Pancreas (tissue), 10 donors: ENCODE measurements around the gene LDHB. TPM values are rescaled to one million over a fixed set of nuclear protein-coding genes. Genes with fewer than 3 reads are reported as not detected.
"Not testable (repeated sequence)": the region's sequence is repeated elsewhere in the genome, so short reads cannot be mapped to it uniquely, and the experiment has no call there.

Source experiments
- ATAC-seq, 4 donors: fragments of 200-7000 bp; cut with Tn5 transposase; one replicate each; pipeline versions ENCODE4 v1.8.0 to v1.9.1; 2020; ENCODE audit warnings: mild to moderate bottlenecking in 4 of 4, moderate library complexity in 4 of 4
- DNase-seq, 6 donors: peaks; one replicate each; pipeline ENCODE4 v3.0.0-alpha.2; 2020
- FAIRE-seq: peaks from 2 replicates; lab custom pipeline; 2012; peaks lifted over from hg19 to GRCh38; lab: Jason Lieb, UNC
- H3K27ac ChIP-seq, 4 donors: fragments of 200-600 bp; sonication (generic); 1 replicate in 3 of 4; 2 replicates in 1 of 4; pipeline versions ENCODE4 v1.5.0 to v1.8.0; 2020
- H3K27me3 ChIP-seq, 4 donors: fragments of 200-600 bp; one replicate each; pipeline ENCODE4 v1.8.0; 2021
- H3K36me3 ChIP-seq, 3 donors: fragments of 200-600 bp; sonication (generic) in 1 of 3; one replicate each; pipeline versions ENCODE4 v1.5.0 to v1.8.0; 2020 to 2021
- H3K4me1 ChIP-seq, 3 donors: fragments of 200-600 bp; one replicate each; pipeline ENCODE4 v1.8.0; 2021
- H3K4me3 ChIP-seq, 4 donors: fragments of 200-600 bp; sonication (generic) in 2 of 4; one replicate each; pipeline versions ENCODE4 v1.5.0 to v1.8.0; 2020 to 2021
- H3K9me3 ChIP-seq, 4 donors: fragments of 200-600 bp; one replicate each; pipeline ENCODE4 v1.8.0; 2021
- CTCF ChIP-seq, 4 donors: fragments of 200-600 bp; sonication (generic) in 3 of 4; IDR thresholded peaks; one replicate each; pipeline versions ENCODE4 v1.5.0 to v1.8.0; 2021; ENCODE audit warnings: antibody characterized with exemption in 4 of 4
- WGBS, 2 donors: extraction: QIAGEN DNeasy Blood & Tissue Kit; methylation state at CpG; one replicate each; pipeline ENCODE4 v1.1.7; 2013; 5-methylcytosine and 5-hydroxymethylcytosine counted together
- intact Hi-C, 3 donors: fragments of 100-400 bp; cut with DNase I; formaldehyde crosslinking; loops; one replicate each; pipeline versions ENCODE4 v1.11.1 to v1.14.2; 2022
- polyA plus RNA-seq, 2 donors: library from polyadenylated mRNA; stranded (reverse); fragments of 200-250 nt; gene quantifications; one replicate each; pipeline ENCODE4 v1.2.3, GENCODE V29; 2013
- total RNA-seq, 6 donors: library from RNA; stranded (reverse); fragmentation: NEBNext Ultra II Directional in 4 of 6; extraction: Animal tissue kit (Norgen Biotek cat#: 25700) in 4 of 6; gene quantifications; one replicate each; pipeline versions ENCODE4 v1.2.1 to v1.2.4, GENCODE V29; 2021 to 2023
- donor health status: healthy with polysubstance abuse.
- donor health status: DM: no; HTN: no; CAD: no; lungs with moderate emphysema.
- donor health status: DM: no; HTN: no; CAD: no.
- donor health status: control.
- donor health status: control.
- donor health status: Bipolar disorder and iron deficiency.
- donor health status: DM: yes; HTN: yes; CAD: no.
- donor health status: DM: no; HTN: no; CAD: no.
- donor health status: DM: no; HTN: no; CAD: no.
- donor health status: DM: yes; HTN: yes; CAD: no.

The LDHB gene
- total and polyA plus RNA-seq, 8 donors: 97.6 to 364 (median 221) TPM

- no peaks in the 10 kb centered on the region for H3K9me3 ChIP-seq
- intact Hi-C loops: no loop called here
- H3K27ac ChIP-seq: no peak overlapping the region
- no peaks in the 10 kb centered on the region for H3K27me3 ChIP-seq
- ATAC-seq (no peak), DNase-seq (no peak), FAIRE-seq (no peak)
- TF ChIP-seq CTCF (IDR thresholded peaks at IDR 0.05): no peak
- H3K36me3 ChIP-seq: no peaks in the 10 kb centered on the region
- 78 to 83% methylated on average over 7 of the region's 7 CpGs for WGBS, 2 donors
- no peak overlapping the region for H3K4me3 ChIP-seq
- H3K4me1 ChIP-seq: peaks cover 0 to 4% (median 0%) of the 10 kb centered on the region in 3 donors
Measured at GRCh38 chr12:21665816-21666215, 8.2 kb upstream of the LDHB start.

GRCh38 chr12:21662122-21662792 is 4.6 kb upstream of the LDHB start:
- FAIRE-seq: no peak
- Histone ChIP-seq H3K4me1 (peaks cover 0 to 4% (median 0%) of the 10 kb centered on the region in 3 donors), H3K9me3 (no peaks in the 10 kb centered on the region), H3K36me3 (no peaks in the 10 kb centered on the region), H3K4me3 (no peak overlapping the region), H3K27me3 (no peaks in the 10 kb centered on the region), H3K27ac (no peak overlapping the region)
- no peak for DNase-seq
- intact Hi-C loops: no loop called here
- WGBS, 2 donors: 90 to 94% methylated on average over 27 of the region's 27 CpGs
- TF ChIP-seq CTCF (IDR thresholded peaks at IDR 0.05): no peak
- no peak for ATAC-seq

- H3K9me3 ChIP-seq, FAIRE-seq, H3K36me3 ChIP-seq, ATAC-seq, H3K27ac ChIP-seq, H3K4me3 ChIP-seq, H3K4me1 ChIP-seq, intact Hi-C loops, H3K27me3 ChIP-seq: not testable (repeated sequence)
- 94 to 97% methylated on average over 27 to 44 of the region's 44 CpGs for WGBS, 2 donors
- peak in 1 of 6 donors; percentile 64 for DNase-seq
Measured at GRCh38 chr12:21661396-21662093, 3.9 kb upstream of the LDHB start.

- ATAC-seq (no peak), DNase-seq (no peak), FAIRE-seq (no peak)
- H3K36me3 ChIP-seq: peaks cover 0 to 1% (median 1%) of the 10 kb centered on the region in 3 donors
- no peaks in the 10 kb centered on the region for H3K9me3 ChIP-seq
- no peak overlapping the region for H3K27ac ChIP-seq
- no peaks in the 10 kb centered on the region for H3K27me3 ChIP-seq
- H3K4me3 ChIP-seq: no peak overlapping the region
- peak in 1 of 4 donors; percentile 7 for TF ChIP-seq CTCF (IDR thresholded peaks at IDR 0.05)
- 61 to 67% methylated on average over 1 of the region's 1 CpG for WGBS, 2 donors
- intact Hi-C loops: no loop called here
- peaks cover under 1 to 9% (median 5%) of the 10 kb centered on the region in 3 donors for H3K4me1 ChIP-seq
Measured at GRCh38 chr12:21659383-21659782, 1.7 kb upstream of the LDHB start.

GRCh38 chr12:21656905-21657325 is 727 bp downstream of the LDHB start:
- peak; percentile 64 to 81 (median 72) for ATAC-seq
- 6% methylated on average over 16 of the region's 16 CpGs for WGBS, 2 donors
- no peak for FAIRE-seq
- TF ChIP-seq CTCF (IDR thresholded peaks at IDR 0.05): no peak
- H3K9me3 ChIP-seq: no peaks in the 10 kb centered on the region
- no peaks in the 10 kb centered on the region for H3K27me3 ChIP-seq
- intact Hi-C loops: no loop called here
- peaks cover 0 to 18% (median 7%) of the 10 kb centered on the region in 3 donors for H3K36me3 ChIP-seq
- H3K4me3 ChIP-seq: peak overlapping the region; percentile 52 to 81 (median 68)
- H3K4me1 ChIP-seq: peaks cover 9 to 15% (median 10%) of the 10 kb centered on the region in 3 donors
- H3K27ac ChIP-seq: peak overlapping the region; percentile 80 to 94 (median 89)
- DNase-seq: peak in 2 of 6 donors; percentile 25 to 53
